AG08396 (cell line): ENCODE data around the gene PCNX2.

Experiments
- DNase-seq: peaks from one replicate; pipeline ENCODE4 v3.0.0; 2012; ENCODE audit warnings: low spot score, mixed read lengths

PCNX2 gene

GRCh38 chr1:233315718-233316301, 20.3 kb upstream of the PCNX2 start:
- DNase-seq: no peak

GRCh38 chr1:233313434-233314155, 18.1 kb upstream of the PCNX2 start:
- DNase-seq: no peak

- peak; percentile 18 for DNase-seq
Measured at GRCh38 chr1:233304489-233305102, 9.1 kb upstream of the PCNX2 start.

GRCh38 chr1:233300326-233300725, 4.8 kb upstream of the PCNX2 start:
- no peak for DNase-seq

- no peak for DNase-seq
Measured at GRCh38 chr1:233299450-233299849, 3.9 kb upstream of the PCNX2 start.

- no peak for DNase-seq
Measured at GRCh38 chr1:233295975-233296322, 424 bp upstream of the PCNX2 start.

- peak; percentile 59 for DNase-seq
Measured at GRCh38 chr1:233294913-233295236, 650 bp downstream of the PCNX2 start.

- DNase-seq: peak; percentile 24
Measured at GRCh38 chr1:233293556-233294446, 1.7 kb downstream of the PCNX2 start.

GRCh38 chr1:233290396-233291034, 5.0 kb downstream of the PCNX2 start:
- no peak for DNase-seq

GRCh38 chr1:233289676-233290075, 5.8 kb downstream of the PCNX2 start:
- DNase-seq: no peak

GRCh38 chr1:233282582-233282886, 13.0 kb downstream of the PCNX2 start:
- no peak for DNase-seq

- DNase-seq: peak; percentile 18
Measured at GRCh38 chr1:233281711-233282581, 13.6 kb downstream of the PCNX2 start.

GRCh38 chr1:233279971-233280370, 15.6 kb downstream of the PCNX2 start:
- DNase-seq: no peak

- DNase-seq: no peak
Measured at GRCh38 chr1:233278631-233279030, 16.9 kb downstream of the PCNX2 start.

GRCh38 chr1:233277637-233278606, 17.6 kb downstream of the PCNX2 start:
- DNase-seq: no peak

- DNase-seq: no peak
Measured at GRCh38 chr1:233269656-233270055, 25.9 kb downstream of the PCNX2 start.

- DNase-seq: no peak
Measured at GRCh38 chr1:233268389-233269022, 27.0 kb downstream of the PCNX2 start.

- no peak for DNase-seq
Measured at GRCh38 chr1:233261695-233262094, 33.8 kb downstream of the PCNX2 start.

- no peak for DNase-seq
Measured at GRCh38 chr1:233261206-233261605, 34.3 kb downstream of the PCNX2 start.

- DNase-seq: no peak
Measured at GRCh38 chr1:233257786-233258185, 37.7 kb downstream of the PCNX2 start.
